GM12872 (cell line): ENCODE data around the gene FBXO41.

ENCODE experiments used
- CTCF ChIP-seq: IDR thresholded peaks from 3 replicates; pipeline ENCODE4 v1.5.1; 2011; ENCODE audit warnings: low read depth, mild to moderate bottlenecking, low read length, moderate library complexity; ENCODE audit not compliant: insufficient read depth

FBXO41 gene

GRCh38 chr2:73249636-73250035, 34.6 kb downstream of the FBXO41 start:
- TF ChIP-seq CTCF: no peak

GRCh38 chr2:73246850-73247249, 37.4 kb downstream of the FBXO41 start:
- no peak for TF ChIP-seq CTCF

- no peak for TF ChIP-seq CTCF
Observed at GRCh38 chr2:73244580-73244979, 39.7 kb downstream of the FBXO41 start.

- TF ChIP-seq CTCF: no peak
Observed at GRCh38 chr2:73243884-73244570, 40.3 kb downstream of the FBXO41 start.

- TF ChIP-seq CTCF: no peak
Observed at GRCh38 chr2:73239776-73240175, 44.5 kb downstream of the FBXO41 start.

GRCh38 chr2:73238976-73239375, 45.3 kb downstream of the FBXO41 start:
- TF ChIP-seq CTCF: no peak

- TF ChIP-seq CTCF: no peak
Observed at GRCh38 chr2:73238149-73238548, 46.1 kb downstream of the FBXO41 start.
